ENCODE results near the gene BDH1. TPM values are rescaled to one million over a fixed set of nuclear protein-coding genes. Genes with fewer than 3 reads are reported as not detected.

Gene BDH1
- total RNA-seq, 4 donors from 2014 or later, result 120 to 269 (median 163) TPM

- Histone ChIP-seq H3K36me3 (peaks cover 0 to 72% (median 0%) of the 10 kb centered on the region in 3 donors), H3K27me3 (no peaks in the 10 kb centered on the region), H3K27ac (no peak overlapping the region), H3K9me3 (no peaks in the 10 kb centered on the region), H3K4me3 (no peak overlapping the region), H3K4me1 (no peaks in the 10 kb centered on the region)
- no peak for TF ChIP-seq POLR2A (IDR thresholded peaks at IDR 0.05)
- TF ChIP-seq CTCF (IDR thresholded peaks at IDR 0.05), result no peak
- no peak for DNase-seq
These were observed 27.6 kb downstream of the BDH1 start for GRCh38 chr3:197528190-197528589.

GRCh38 chr3:197527569-197527968, 28.2 kb downstream of the BDH1 start:
- Histone ChIP-seq H3K4me1 (peaks cover 0 to 5% (median 1%) of the 10 kb centered on the region in 4 donors), H3K36me3 (peaks cover 0 to 66% (median 0%) of the 10 kb centered on the region in 3 donors), H3K4me3 (no peak overlapping the region), H3K9me3 (no peaks in the 10 kb centered on the region), H3K27ac (no peak overlapping the region), H3K27me3 (no peaks in the 10 kb centered on the region)
- DNase-seq, result peak in 1 of 3 donors; percentile 11
- TF ChIP-seq POLR2A (IDR thresholded peaks at IDR 0.05), result no peak
- TF ChIP-seq CTCF (IDR thresholded peaks at IDR 0.05), result no peak

GRCh38 chr3:197525706-197526105, 30.1 kb downstream of the BDH1 start:
- H3K9me3 ChIP-seq, result no peaks in the 10 kb centered on the region
- no peak overlapping the region for H3K4me3 ChIP-seq
- peaks cover 0 to 50% (median 0%) of the 10 kb centered on the region in 3 donors for H3K36me3 ChIP-seq
- peaks cover 0 to 20% (median 7%) of the 10 kb centered on the region in 4 donors for H3K4me1 ChIP-seq
- H3K27me3 ChIP-seq, result no peaks in the 10 kb centered on the region
- TF ChIP-seq CTCF (IDR thresholded peaks at IDR 0.05), result peak in 2 of 6 experiments; percentile 33 to 50
- no peak for TF ChIP-seq POLR2A (IDR thresholded peaks at IDR 0.05)
- no peak for DNase-seq
- no peak overlapping the region for H3K27ac ChIP-seq

- Histone ChIP-seq H3K27me3 (no peaks in the 10 kb centered on the region), H3K9me3 (no peaks in the 10 kb centered on the region), H3K27ac (no peak overlapping the region), H3K4me3 (no peak overlapping the region), H3K36me3 (peaks cover 0 to 40% (median 0%) of the 10 kb centered on the region in 3 donors), H3K4me1 (peaks cover 0 to 33% (median 9%) of the 10 kb centered on the region in 4 donors)
- TF ChIP-seq POLR2A (IDR thresholded peaks at IDR 0.05), result no peak
- TF ChIP-seq CTCF (IDR thresholded peaks at IDR 0.05), result no peak
- no peak for DNase-seq
These were observed 31.6 kb downstream of the BDH1 start for GRCh38 chr3:197524128-197524527.

GRCh38 chr3:197523526-197523925, 32.2 kb downstream of the BDH1 start:
- H3K9me3 ChIP-seq, result no peaks in the 10 kb centered on the region
- H3K27ac ChIP-seq, result no peak overlapping the region
- TF ChIP-seq POLR2A (IDR thresholded peaks at IDR 0.05) (no peak), CTCF (IDR thresholded peaks at IDR 0.05) (no peak)
- peaks cover 0 to 34% (median 0%) of the 10 kb centered on the region in 3 donors for H3K36me3 ChIP-seq
- DNase-seq, result no peak
- H3K4me1 ChIP-seq, result peaks cover 0 to 33% (median 9%) of the 10 kb centered on the region in 4 donors
- no peaks in the 10 kb centered on the region for H3K27me3 ChIP-seq
- no peak overlapping the region for H3K4me3 ChIP-seq

Measured in Peyer's patch (tissue), 4 donors.